H1 (cell line): ENCODE results near the gene LRRC4C. TPM values are rescaled to one million over a fixed set of nuclear protein-coding genes. Genes with fewer than 3 reads are reported as not detected.

Experiments
- CTCF ChIA-PET: fragments of 300-600 bp; sonication (Branson Sonifier 250); formaldehyde crosslinking; loops from one replicate; lab custom pipeline; 2021; ENCODE audit not compliant: partially characterized antibody; lab: Charles Lee
- POLR2A ChIA-PET: fragments of 300-600 bp; sonication (Branson Sonifier 250); formaldehyde crosslinking; loops from one replicate; lab custom pipeline; 2021; ENCODE audit warnings: inconsistent platforms; ENCODE audit not compliant: partially characterized antibody; lab: Charles Lee
- DNase-seq, 2 experiments: peaks; one replicate each; pipeline versions ENCODE4 v3.0.0 to v3.0.0-alpha.2; 2010 to 2022; ENCODE audit warnings: low spot score in 2 of 2, low read depth in 1 of 2, mixed read lengths in 1 of 2
- FAIRE-seq: peaks from 2 replicates; lab custom pipeline; 2011; peaks lifted over from hg19 to GRCh38; lab: Jason Lieb, UNC
- H2AFZ ChIP-seq: 2 replicates; pipeline ENCODE4 v1.8.1; 2012; ENCODE audit warnings: low read length, inconsistent platforms
- H2AK5ac ChIP-seq: 2 replicates; pipeline ENCODE4 v1.6.1; 2013; ENCODE audit warnings: low read depth, low read length
- H2BK120ac ChIP-seq: replicated peaks from 2 replicates; pipeline ENCODE3; 2013; ENCODE audit warnings: low read depth, low read length, inconsistent platforms
- H2BK12ac ChIP-seq: 2 replicates; pipeline ENCODE4 v1.6.1; 2013; ENCODE audit warnings: low read depth, low read length
- H2BK15ac ChIP-seq: 2 replicates; pipeline ENCODE4 v1.6.1; 2013; ENCODE audit warnings: low read length
- H2BK20ac ChIP-seq: 2 replicates; pipeline ENCODE4 v1.6.1; 2013; ENCODE audit warnings: low read length
- H2BK5ac ChIP-seq: 2 replicates; pipeline ENCODE4 v1.6.1; 2013; ENCODE audit warnings: low read depth, low read length
- H3K14ac ChIP-seq: 2 replicates; pipeline ENCODE4 v1.6.1; 2013; ENCODE audit warnings: inconsistent platforms; ENCODE audit not compliant: insufficient read length
- H3K18ac ChIP-seq: 2 replicates; pipeline ENCODE4 v1.6.1; 2013; ENCODE audit warnings: low read length; ENCODE audit errors: extremely low read depth
- H3K23ac ChIP-seq: 2 replicates; pipeline ENCODE4 v1.6.1; 2013; ENCODE audit warnings: inconsistent platforms; ENCODE audit not compliant: insufficient read length
- H3K23me2 ChIP-seq: 2 replicates; pipeline ENCODE4 v1.6.1; 2013; ENCODE audit warnings: low read depth, low read length
- H3K27ac ChIP-seq: 2 replicates; pipeline ENCODE4 v1.6.1; 2011; ENCODE audit warnings: low read depth, low read length, inconsistent platforms
- H3K27me3 ChIP-seq, 4 experiments: replicated peaks in 1 of 4; 1 replicate in 1 of 4; 2 replicates in 3 of 4; pipeline versions ENCODE4 v1.6.1 to v1.8.1; 2011 to 2013; ENCODE audit warnings: low read length in 3 of 4, mild to moderate bottlenecking in 3 of 4, inconsistent platforms in 2 of 4, mixed read lengths in 2 of 4, moderate library complexity in 1 of 4; ENCODE audit not compliant: control insufficient read depth in 3 of 4, insufficient read depth in 3 of 4; ENCODE audit errors: extremely low read depth in 1 of 4
- H3K36me3 ChIP-seq, 4 experiments: 2 replicates each; pipeline versions ENCODE4 v1.6.1 to v1.8.1; 2011 to 2013; ENCODE audit warnings: mild to moderate bottlenecking in 4 of 4, low read length in 3 of 4, moderate library complexity in 2 of 4, control low read depth in 1 of 4, inconsistent platforms in 1 of 4; ENCODE audit not compliant: insufficient read depth in 4 of 4, control insufficient read depth in 2 of 4
- H3K4ac ChIP-seq: replicated peaks from 2 replicates; pipeline ENCODE3; 2013; ENCODE audit warnings: low read length, low read depth, mixed read lengths, inconsistent platforms; ENCODE audit not compliant: insufficient read length
- H3K4me1 ChIP-seq, 4 experiments: replicated peaks in 1 of 4; 1 replicate in 1 of 4; 2 replicates in 3 of 4; pipeline versions ENCODE4 v1.6.1 to v1.8.1; 2011 to 2013; ENCODE audit warnings: low read length in 3 of 4, inconsistent platforms in 2 of 4, mixed read lengths in 1 of 4; ENCODE audit not compliant: insufficient read depth in 4 of 4, control insufficient read depth in 3 of 4
- H3K4me2 ChIP-seq, 2 experiments: 2 replicates each; pipeline versions ENCODE4 v1.6.1 to v1.8.1; 2011 to 2013; ENCODE audit warnings: low read depth in 2 of 2, low read length in 2 of 2, control low read depth in 1 of 2, inconsistent platforms in 1 of 2, mild to moderate bottlenecking in 1 of 2; ENCODE audit not compliant: insufficient read depth in 1 of 2
- H3K4me3 ChIP-seq, 4 experiments: fragments of 200-600, 300-600 bp in 1 of 4; sonication (generic), shearing (Covaris generic), sonication (Bioruptor Twin) in 1 of 4; 2 replicates each; pipeline versions ENCODE4 v1.5.1 to v1.8.1; 2011 to 2016; ENCODE audit warnings: low read length in 4 of 4, low read depth in 3 of 4, control low read depth in 2 of 4, inconsistent platforms in 2 of 4, mild to moderate bottlenecking in 2 of 4, mixed read lengths in 1 of 4, moderate library complexity in 1 of 4; ENCODE audit not compliant: insufficient read depth in 2 of 4; ENCODE audit errors: extremely low read depth in 1 of 4
- H3K56ac ChIP-seq: replicated peaks from 2 replicates; pipeline ENCODE3; 2013; ENCODE audit warnings: low read depth, mild to moderate bottlenecking, mixed read lengths, low read length, inconsistent platforms; ENCODE audit not compliant: insufficient read length
- H3K79me1 ChIP-seq: 2 replicates; pipeline ENCODE4 v1.6.1; 2013; ENCODE audit warnings: low read depth, low read length, control low read depth
- H3K79me2 ChIP-seq, 2 experiments: 2 replicates each; pipeline versions ENCODE4 v1.6.1 to v1.8.1; 2012 to 2013; ENCODE audit warnings: low read length in 2 of 2, mild to moderate bottlenecking in 2 of 2, inconsistent platforms in 1 of 2; ENCODE audit not compliant: insufficient read depth in 2 of 2, control insufficient read depth in 1 of 2
- H3K9ac ChIP-seq, 4 experiments: replicated peaks in 1 of 4; 1 replicate in 1 of 4; 2 replicates in 3 of 4; pipeline versions ENCODE4 v1.6.1 to v1.8.1; 2011 to 2013; ENCODE audit warnings: low read depth in 3 of 4, low read length in 3 of 4, control low read depth in 2 of 4, mild to moderate bottlenecking in 2 of 4, moderate library complexity in 2 of 4, inconsistent platforms in 1 of 4; ENCODE audit errors: extremely low read depth in 1 of 4
- H3K9me3 ChIP-seq, 2 experiments: 2 replicates each; pipeline versions ENCODE4 v1.6.1 to v1.8.1; 2012 to 2013; ENCODE audit warnings: mild to moderate bottlenecking in 2 of 2, moderate library complexity in 2 of 2, control low read depth in 1 of 2, inconsistent platforms in 1 of 2, low read depth in 1 of 2, low read length in 1 of 2, mixed read lengths in 1 of 2; ENCODE audit not compliant: insufficient read depth in 2 of 2
- H4K20me1 ChIP-seq, 2 experiments: replicated peaks in 1 of 2; 2 replicates each; pipeline versions ENCODE3 to v1.8.1; 2011 to 2013; ENCODE audit warnings: inconsistent platforms in 2 of 2, low read length in 2 of 2, mild to moderate bottlenecking in 1 of 2; ENCODE audit not compliant: insufficient read depth in 2 of 2, control insufficient read depth in 1 of 2
- H4K5ac ChIP-seq: 2 replicates; pipeline ENCODE4 v1.6.1; 2013; ENCODE audit warnings: low read length, low read depth, mixed read lengths, inconsistent platforms; ENCODE audit not compliant: insufficient read length
- H4K8ac ChIP-seq: 2 replicates; pipeline ENCODE4 v1.8.0; 2013; ENCODE audit warnings: mild to moderate bottlenecking, moderate library complexity, low read length, inconsistent platforms; ENCODE audit not compliant: insufficient read depth; ENCODE audit errors: extremely low read depth
- H4K91ac ChIP-seq: replicated peaks from 2 replicates; pipeline ENCODE3; 2013; ENCODE audit warnings: low read length, mixed read lengths, inconsistent platforms; ENCODE audit not compliant: insufficient read length
- ASH2L ChIP-seq: fragments of 200-600, 300-600 bp; sonication (generic); IDR thresholded peaks from one replicate; pipeline ENCODE4 v1.7.1; 2017; ENCODE audit warnings: low read length
- CTCF ChIP-seq, 3 experiments: IDR thresholded peaks; 1 replicate in 2 of 3; 2 replicates in 1 of 3; pipeline versions ENCODE4 v1.5.1 to v1.6.1; 2011; ENCODE audit warnings: low read length in 3 of 3, mild to moderate bottlenecking in 3 of 3, inconsistent platforms in 2 of 3, low read depth in 1 of 3, moderate library complexity in 1 of 3; ENCODE audit not compliant: insufficient read depth in 1 of 3; ENCODE audit errors: control extremely low read depth in 1 of 3
- POU5F1 ChIP-seq: IDR thresholded peaks from 2 replicates; pipeline ENCODE4 v1.6.1; 2011; ENCODE audit warnings: low read depth, mild to moderate bottlenecking, low read length, moderate library complexity
- RAD21 ChIP-seq, 2 experiments: IDR thresholded peaks in 1 of 2; conservative IDR thresholded peaks in 1 of 2; 2 replicates each; pipeline ENCODE4 v1.6.1; 2011; ENCODE audit warnings: low read depth in 2 of 2, low read length in 2 of 2, improper control_type of control experiment in 1 of 2, inconsistent platforms in 1 of 2, mild to moderate bottlenecking in 1 of 2, moderate library complexity in 1 of 2
- WGBS, 2 experiments: shearing (Covaris generic) in 1 of 2; methylation state at CpG; one replicate each; pipeline versions ENCODE4 v1.1.6 to v1.1.7; 2013 to 2015; ENCODE audit warnings: low lambda C conversion rate in 2 of 2, mixed read lengths in 2 of 2, inconsistent platforms in 1 of 2, low coverage in 1 of 2, missing lambda C conversion rate in 1 of 2; ENCODE audit not compliant: insufficient replicate concordance in 2 of 2, insufficient coverage in 1 of 2, insufficient read length in 1 of 2; ENCODE audit errors: extremely low coverage in 1 of 2, missing lambda C conversion rate in 1 of 2; 5-methylcytosine and 5-hydroxymethylcytosine counted together
- polyA plus RNA-seq, 7 experiments: library from polyadenylated mRNA; depleted of rRNA in 3 of 7; stranded (reverse) in 5 of 7; unstranded in 2 of 7; fragments of >200 nt in 5 of 7; fragments of 200-250 nt in 2 of 7; gene quantifications; 1 replicate in 5 of 7; 2 replicates in 1 of 7; 4 replicates in 1 of 7; pipeline versions ENCODE4 v1.2.1 to v1.2.3, GENCODE V29; 2011 to 2013; ENCODE audit warnings: missing spikeins in 2 of 7, mixed read lengths in 2 of 7
- total RNA-seq: library from RNA; stranded (reverse); fragmentation: NEBNext Ultra II Directional; extraction: Animal tissue kit (Norgen Biotek cat#: 25700); gene quantifications from 2 replicates; pipeline ENCODE4 v1.2.1, GENCODE V29; 2021

LRRC4C gene
- total and polyA plus RNA-seq, 2 of the 8 experiments (the other 6 are each of a cell fraction or from before 2014, with no cell fraction given): 0.23 to 2.2 TPM

- no peak overlapping the region for H2BK20ac ChIP-seq
These were observed 640.2 kb downstream of the LRRC4C start for GRCh38 chr11:40819230-40819629.

More at GRCh38 chr11:40819230-40819629, 640.2 kb downstream of the LRRC4C start:
- Histone ChIP-seq H3K14ac (no peak overlapping the region), H3K79me2 (no peaks in the 10 kb centered on the region), H3K4me3 (no peak overlapping the region), H3K23me2 (no peaks in the 10 kb centered on the region), H3K27ac (no peak overlapping the region), H3K4me1 (0 out of 7 replicates have a peak, but pooled peaks cover 0 to 2% (median 0%) of the 10 kb centered on the region in 4 experiments), H3K18ac (no peak overlapping the region), H4K8ac (no peak overlapping the region), H3K36me3 (no peaks in the 10 kb centered on the region), H2BK120ac (no peak overlapping the region), H3K4ac (no peak overlapping the region), H3K23ac (no peak overlapping the region), H4K20me1 (no peaks in the 10 kb centered on the region), H3K79me1 (no peaks in the 10 kb centered on the region), H3K27me3 (no peaks in the 10 kb centered on the region), H3K4me2 (no peak overlapping the region), H2BK5ac (no peak overlapping the region), H2AFZ (no peak overlapping the region), H3K9ac (no peak overlapping the region), H4K5ac (no peak overlapping the region)
- POLR2A ChIA-PET: no interaction called here
- DNase-seq: no peak
- 100% methylated on average over 1 of the region's 1 CpG; no CpG with 5 or more reads in 1 of the 2 experiments for WGBS, 2 experiments
- CTCF ChIA-PET: interaction anchor here (0.8 to 1.5 kb wide), 5 partner anchors 9 to 87 kb away, joined by 3 to 6 read pairs (median 3); no protein-coding TSS in a partner anchor
- TF ChIP-seq POU5F1 (no peak), RAD21 (IDR thresholded peaks at IDR 0.05 in 1 of 2, conservative IDR thresholded peaks at IDR 0.05 in 1 of 2; ENCODE audit: low read depth in 2 of 2, low read length in 2 of 2) (peak; percentile 48 to 61; a peak in 3 of 4 replicates), ASH2L (no peak), CTCF (IDR thresholded peaks at IDR 0.05; ENCODE audit: control extremely low read depth in 1 of 3, insufficient read depth in 1 of 3, low read depth in 1 of 3, low read length in 3 of 3) (peak; percentile 30 to 50 (median 39); a peak in 3 of 4 replicates)
- TF ChIP-seq, all 59 proteins: peak for 2
- no peak overlapping the region for H2BK12ac ChIP-seq
- H2BK15ac ChIP-seq: no peak overlapping the region
- no peak overlapping the region for H3K56ac ChIP-seq
- H3K9me3 ChIP-seq: peaks cover 0 to 1% of the 10 kb centered on the region in 2 experiments; a peak in 1 of 4 replicates
- H4K91ac ChIP-seq: no peak overlapping the region
- no peak overlapping the region for H2AK5ac ChIP-seq
- FAIRE-seq: peak; percentile 57
